Activated CD8-positive, alpha-beta memory T cell treated with anti-CD3 and anti-CD28 coated beads, Interleukin-2, amount 50 U/mL, for 24 hours (primary cell): Measurements from ENCODE around the gene TBC1D9.

Source experiments
- DNase-seq: peaks from one replicate; pipeline ENCODE4 v3.0.0-alpha.2; 2020; ENCODE audit errors: extremely low read depth

The TBC1D9 gene

GRCh38 chr4:140720387-140721304 lies 35.5 kb downstream of the TBC1D9 start:
- DNase-seq: no peak

- no peak for DNase-seq
These were observed 36.5 kb downstream of the TBC1D9 start for GRCh38 chr4:140719686-140720085.

GRCh38 chr4:140719022-140719421 lies 37.2 kb downstream of the TBC1D9 start:
- DNase-seq: no peak

GRCh38 chr4:140718241-140718952 lies 37.8 kb downstream of the TBC1D9 start:
- DNase-seq: no peak

GRCh38 chr4:140717313-140717712 lies 38.9 kb downstream of the TBC1D9 start:
- DNase-seq: no peak

GRCh38 chr4:140715119-140715518 lies 41.1 kb downstream of the TBC1D9 start:
- DNase-seq: no peak

GRCh38 chr4:140711910-140712309 lies 44.3 kb downstream of the TBC1D9 start:
- DNase-seq: no peak

GRCh38 chr4:140710908-140711622 lies 45.1 kb downstream of the TBC1D9 start:
- DNase-seq: no peak

- DNase-seq: no peak
These were observed 48.9 kb downstream of the TBC1D9 start for GRCh38 chr4:140707325-140707724.

GRCh38 chr4:140706665-140707064 lies 49.5 kb downstream of the TBC1D9 start:
- DNase-seq: no peak

- DNase-seq: no peak
These were observed 49.9 kb downstream of the TBC1D9 start for GRCh38 chr4:140706276-140706625.

GRCh38 chr4:140705625-140706275 lies 50.4 kb downstream of the TBC1D9 start:
- DNase-seq: no peak

GRCh38 chr4:140704964-140705363 lies 51.2 kb downstream of the TBC1D9 start:
- no peak for DNase-seq

GRCh38 chr4:140704392-140704960 lies 51.7 kb downstream of the TBC1D9 start:
- no peak for DNase-seq

GRCh38 chr4:140703463-140703862 lies 52.7 kb downstream of the TBC1D9 start:
- no peak for DNase-seq

- no peak for DNase-seq
These were observed 54.0 kb downstream of the TBC1D9 start for GRCh38 chr4:140702096-140702757.

GRCh38 chr4:140701071-140701470 lies 55.1 kb downstream of the TBC1D9 start:
- no peak for DNase-seq

GRCh38 chr4:140697709-140698560 lies 58.2 kb downstream of the TBC1D9 start:
- no peak for DNase-seq

GRCh38 chr4:140695483-140695882 lies 60.7 kb downstream of the TBC1D9 start:
- DNase-seq: no peak

- DNase-seq: no peak
These were observed 62.6 kb downstream of the TBC1D9 start for GRCh38 chr4:140693562-140693961.
